Activated CD4-positive, alpha-beta T cell treated with anti-CD3 and anti-CD28 coated beads for 36 hours (primary cell): ENCODE data around the gene ASZ1. TPM values are rescaled to one million over a fixed set of nuclear protein-coding genes. Genes with fewer than 3 reads are reported as not detected.
"Not testable (repeated sequence)": the region's sequence is repeated elsewhere in the genome, so short reads cannot be mapped to it uniquely, and the experiment has no call there.

ENCODE experiments used
- ATAC-seq: fragments of 200-7000 bp; cut with Tn5 transposase; one replicate; pipeline ENCODE4 v1.10.0; 2021; ENCODE audit warnings: mild to moderate bottlenecking, moderate library complexity
- CTCF ChIA-PET: fragments of 350-600 bp; sonication (Branson Sonifier 250); formaldehyde crosslinking; loops from one replicate; lab custom pipeline; 2021; ENCODE audit warnings: antibody characterized with exemption; lab: Charles Lee
- POLR2A ChIA-PET: fragments of 350-600 bp; sonication (Branson Sonifier 250); formaldehyde crosslinking; loops from one replicate; lab custom pipeline; 2021; ENCODE audit warnings: antibody characterized with exemption, inconsistent platforms; lab: Charles Lee
- DNase-seq: peaks from one replicate; pipeline ENCODE4 v3.0.0-alpha.2; 2020
- H3K27ac Mint-ChIP-seq: one replicate; pipeline ENCODE4 v1.8.0; 2021; ENCODE audit warnings: mixed read lengths
- H3K27me3 Mint-ChIP-seq: one replicate; pipeline ENCODE4 v1.8.0; 2021; ENCODE audit warnings: mixed read lengths
- H3K36me3 Mint-ChIP-seq: one replicate; pipeline ENCODE4 v1.8.0; 2021; ENCODE audit warnings: low read depth, mixed read lengths
- H3K4me1 Mint-ChIP-seq: one replicate; pipeline ENCODE4 v1.8.0; 2021; ENCODE audit warnings: mixed read lengths
- H3K4me3 Mint-ChIP-seq: one replicate; pipeline ENCODE4 v1.8.0; 2021; ENCODE audit warnings: mild to moderate bottlenecking, moderate library complexity, mixed read lengths
- H3K9me3 Mint-ChIP-seq: one replicate; pipeline ENCODE4 v1.8.0; 2021; ENCODE audit warnings: low read depth, mixed read lengths
- intact Hi-C, 2 experiments: fragments of 100-400 bp; cut with DNase I in 1 of 2; cut with micrococcal nuclease in 1 of 2; formaldehyde crosslinking; loops; one replicate each; pipeline versions ENCODE4 v1.14.2 to v1.15.1; 2022 to 2024; cut with DNase I, micrococcal nuclease
- total RNA-seq, 2 experiments: library from RNA; stranded (reverse); gene quantifications; one replicate each; pipeline ENCODE4 v1.2.3, GENCODE V29; 2021

ASZ1 gene, protein sequence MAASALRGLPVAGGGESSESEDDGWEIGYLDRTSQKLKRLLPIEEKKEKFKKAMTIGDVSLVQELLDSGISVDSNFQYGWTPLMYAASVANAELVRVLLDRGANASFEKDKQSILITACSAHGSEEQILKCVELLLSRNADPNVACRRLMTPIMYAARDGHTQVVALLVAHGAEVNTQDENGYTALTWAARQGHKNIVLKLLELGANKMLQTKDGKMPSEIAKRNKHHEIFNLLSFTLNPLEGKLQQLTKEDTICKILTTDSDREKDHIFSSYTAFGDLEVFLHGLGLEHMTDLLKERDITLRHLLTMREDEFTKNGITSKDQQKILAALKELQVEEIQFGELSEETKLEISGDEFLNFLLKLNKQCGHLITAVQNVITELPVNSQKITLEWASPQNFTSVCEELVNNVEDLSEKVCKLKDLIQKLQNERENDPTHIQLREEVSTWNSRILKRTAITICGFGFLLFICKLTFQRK
- not detected for total RNA-seq

- DNase-seq (no peak), ATAC-seq (no peak)
- ChIA-PET CTCF (no interaction called here), POLR2A (no interaction called here)
- H3K27ac Mint-ChIP-seq, result no peak within 1 kb of the TSS
- intact Hi-C loops, result no loop called here
- peaks cover 5% of the 10 kb centered on the region for H3K27me3 Mint-ChIP-seq
- peaks cover 2% of the 10 kb centered on the region for H3K9me3 Mint-ChIP-seq
- H3K4me3 Mint-ChIP-seq, result no peak within 1 kb of the TSS
- H3K36me3 Mint-ChIP-seq, result no peaks in the 10 kb centered on the region
- no peaks in the 10 kb centered on the region for H3K4me1 Mint-ChIP-seq
Measured at GRCh38 chr7:117427258-117427701, at the start of gene ASZ1. Gene ASZ1 (minus strand): TSS chr7:117427493. CDS start chr7:117427460, 33 bp downstream.

- intact Hi-C loops, result no loop called here
- ATAC-seq (no peak), DNase-seq (no peak)
- Mint-ChIP-seq H3K4me3 (no peak overlapping the region), H3K36me3 (no peaks in the 10 kb centered on the region), H3K27me3 (peaks cover 28% of the 10 kb centered on the region), H3K9me3 (no peaks in the 10 kb centered on the region), H3K4me1 (no peaks in the 10 kb centered on the region), H3K27ac (no peak overlapping the region)
- CTCF ChIA-PET, result interaction anchor here (1.0 kb wide), 1 partner anchor 44 kb away, joined by 3 read pairs; no protein-coding TSS in a partner anchor
- POLR2A ChIA-PET, result no interaction called here
Measured at GRCh38 chr7:117476557-117477215, 49.4 kb upstream of the ASZ1 start.

- CTCF ChIA-PET, result no interaction called here
- POLR2A ChIA-PET, result no interaction called here
- Mint-ChIP-seq H3K27me3 (peaks cover 3% of the 10 kb centered on the region), H3K4me1 (no peaks in the 10 kb centered on the region), H3K27ac (no peak overlapping the region), H3K9me3 (no peaks in the 10 kb centered on the region), H3K36me3 (no peaks in the 10 kb centered on the region), H3K4me3 (no peak overlapping the region)
- intact Hi-C loops, result no loop called here
- no peak for DNase-seq
- no peak for ATAC-seq
Measured at GRCh38 chr7:117472335-117472734, 45.0 kb upstream of the ASZ1 start.

DNA sequence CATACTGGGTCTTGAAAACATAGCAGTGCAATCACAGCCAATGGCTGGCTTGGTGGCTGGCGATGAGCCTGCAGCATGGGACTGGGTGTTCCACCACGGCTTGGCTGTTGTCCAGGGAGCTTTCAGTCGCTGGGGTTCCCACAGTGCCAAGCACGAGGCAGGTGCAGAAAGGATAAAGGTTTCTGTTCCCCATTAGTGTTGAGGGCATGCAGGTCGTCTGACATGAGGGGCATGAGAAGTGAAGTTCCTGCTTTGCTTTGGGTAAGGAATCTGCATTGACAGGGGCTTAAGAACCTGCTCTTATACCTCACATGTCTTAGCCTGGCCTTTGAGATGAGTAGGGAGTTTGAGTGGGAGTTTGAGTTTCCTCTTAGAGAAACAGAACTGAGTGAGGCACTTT, 43.5 kb upstream of the ASZ1 start:
- H3K27me3 Mint-ChIP-seq, result peaks cover 1% of the 10 kb centered on the region
- no peak overlapping the region for H3K4me3 Mint-ChIP-seq
- CTCF ChIA-PET, result no interaction called here
- H3K9me3 Mint-ChIP-seq, result no peaks in the 10 kb centered on the region
- H3K27ac Mint-ChIP-seq, result no peak overlapping the region
- POLR2A ChIA-PET, result no interaction called here
- DNase-seq, result no peak
- ATAC-seq, result no peak
- H3K4me1 Mint-ChIP-seq, result no peaks in the 10 kb centered on the region
- intact Hi-C loops, result no loop called here
- H3K36me3 Mint-ChIP-seq, result no peaks in the 10 kb centered on the region

DNA sequence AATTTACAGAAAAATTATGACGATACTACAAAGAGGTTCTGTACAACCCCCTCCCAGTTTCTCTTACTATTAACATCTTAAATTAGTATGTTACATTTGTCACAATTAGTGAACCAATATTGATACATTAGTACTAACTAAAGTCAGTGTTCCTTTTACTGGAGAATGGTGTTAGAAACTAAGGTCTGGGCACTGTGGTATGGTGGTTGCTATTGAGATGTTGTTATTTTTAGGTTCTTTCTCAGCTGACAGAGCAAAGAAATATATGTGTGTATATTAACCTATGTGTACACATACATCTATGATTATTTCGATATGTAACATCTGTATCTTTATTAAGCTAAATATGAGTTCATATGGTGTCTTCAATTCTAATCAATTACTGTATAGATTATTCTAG, 40.9 kb upstream of the ASZ1 start:
- ATAC-seq (no peak), DNase-seq (no peak)
- peaks cover 1% of the 10 kb centered on the region for H3K27me3 Mint-ChIP-seq
- no peak overlapping the region for H3K4me3 Mint-ChIP-seq
- ChIA-PET POLR2A (no interaction called here), CTCF (no interaction called here)
- H3K4me1 Mint-ChIP-seq, result no peaks in the 10 kb centered on the region
- H3K27ac Mint-ChIP-seq, result no peak overlapping the region
- intact Hi-C loops, result no loop called here
- H3K9me3 Mint-ChIP-seq, result no peaks in the 10 kb centered on the region
- no peaks in the 10 kb centered on the region for H3K36me3 Mint-ChIP-seq

- CTCF ChIA-PET, DNase-seq, H3K27ac Mint-ChIP-seq, H3K9me3 Mint-ChIP-seq, H3K4me1 Mint-ChIP-seq, ATAC-seq, H3K4me3 Mint-ChIP-seq, intact Hi-C loops, POLR2A ChIA-PET, H3K27me3 Mint-ChIP-seq, H3K36me3 Mint-ChIP-seq: not testable (repeated sequence)
Measured at GRCh38 chr7:117460815-117461214, 33.5 kb upstream of the ASZ1 start.

DNA sequence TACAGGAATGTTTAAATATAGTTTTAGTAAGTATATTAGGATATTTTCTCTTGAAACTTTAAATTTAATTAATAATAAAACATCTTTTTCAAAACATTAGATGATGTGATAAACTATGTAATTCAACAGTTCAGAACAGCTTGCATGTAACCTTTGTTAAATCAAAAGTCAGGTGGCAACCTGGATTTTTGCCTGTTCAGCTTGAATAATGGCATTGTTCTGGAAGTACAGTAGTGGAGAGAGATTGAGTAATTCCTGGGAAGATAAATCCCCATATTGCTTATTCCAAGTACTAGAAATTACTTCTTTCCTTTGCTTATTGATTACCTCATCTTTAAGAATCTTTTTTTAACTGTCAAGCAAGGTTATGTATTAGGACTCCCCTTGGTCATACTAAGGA, 32.4 kb upstream of the ASZ1 start:
- no peak for DNase-seq
- Mint-ChIP-seq H3K4me3 (no peak overlapping the region), H3K27ac (no peak overlapping the region), H3K4me1 (no peaks in the 10 kb centered on the region), H3K27me3 (no peaks in the 10 kb centered on the region), H3K9me3 (peaks cover 1% of the 10 kb centered on the region), H3K36me3 (no peaks in the 10 kb centered on the region)
- CTCF ChIA-PET, result interaction anchor here (0.9 to 1.6 kb wide), 4 partner anchors 15 to 256 kb away, joined by 3 to 5 read pairs (median 3); no protein-coding TSS in a partner anchor
- POLR2A ChIA-PET, result no interaction called here
- ATAC-seq, result no peak
- intact Hi-C loops, result loop anchor here in 1 of 2 experiments (1.0 kb wide), 2 partner anchors 257 to 694 kb away; no protein-coding TSS in a partner anchor

DNA sequence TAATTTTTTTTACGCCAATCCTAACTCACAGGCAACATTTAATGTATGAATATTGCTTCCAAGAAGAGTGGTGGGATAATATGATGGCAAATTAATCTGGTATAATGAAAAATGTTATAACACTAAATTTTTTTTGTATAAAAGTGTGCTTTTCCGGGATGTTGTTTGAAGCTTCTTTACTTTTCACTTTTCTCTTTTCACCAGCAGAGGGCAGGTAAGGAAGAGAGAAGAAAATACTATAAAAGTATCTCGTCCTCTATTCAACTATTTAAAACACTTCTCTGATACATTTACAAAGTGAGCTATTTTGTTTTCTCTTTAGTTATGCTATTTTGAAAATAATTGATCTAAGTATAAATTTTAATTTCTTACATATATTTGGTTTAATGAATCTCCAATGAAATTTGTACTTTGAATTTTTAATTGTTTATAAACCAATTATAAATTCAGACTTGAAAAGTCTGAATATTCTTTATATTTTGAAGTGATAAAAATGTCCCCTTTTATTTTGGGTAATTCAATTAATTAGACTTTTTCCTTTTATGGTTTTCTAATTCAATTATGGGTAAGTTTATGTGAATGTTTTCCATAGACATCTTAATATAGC, 31.8 kb upstream of the ASZ1 start:
- Mint-ChIP-seq H3K4me1 (no peaks in the 10 kb centered on the region), H3K36me3 (no peaks in the 10 kb centered on the region), H3K27me3 (no peaks in the 10 kb centered on the region), H3K4me3 (no peak overlapping the region), H3K9me3 (peaks cover 1% of the 10 kb centered on the region), H3K27ac (no peak overlapping the region)
- no peak for DNase-seq
- CTCF ChIA-PET, result interaction anchor here (0.6 to 1.6 kb wide), 3 partner anchors 15 to 694 kb away, joined by 3 to 5 read pairs (median 3); no protein-coding TSS in a partner anchor
- intact Hi-C loops, result loop anchor here in 1 of 2 experiments (1.0 kb wide), 2 partner anchors 257 to 694 kb away; no protein-coding TSS in a partner anchor
- POLR2A ChIA-PET, result no interaction called here
- no peak for ATAC-seq

GRCh38 chr7:117448655-117449054, 21.4 kb upstream of the ASZ1 start:
- no peak overlapping the region for H3K27ac Mint-ChIP-seq
- H3K4me3 Mint-ChIP-seq, result no peak overlapping the region
- H3K36me3 Mint-ChIP-seq, result no peaks in the 10 kb centered on the region
- POLR2A ChIA-PET, result no interaction called here
- H3K9me3 Mint-ChIP-seq, result peaks cover 12% of the 10 kb centered on the region
- ATAC-seq, result no peak
- CTCF ChIA-PET, result no interaction called here
- DNase-seq, result no peak
- H3K4me1 Mint-ChIP-seq, result no peaks in the 10 kb centered on the region
- intact Hi-C loops, result no loop called here
- H3K27me3 Mint-ChIP-seq, result no peaks in the 10 kb centered on the region

- H3K27me3 Mint-ChIP-seq, result no peaks in the 10 kb centered on the region
- no peaks in the 10 kb centered on the region for H3K4me1 Mint-ChIP-seq
- H3K9me3 Mint-ChIP-seq, result peaks cover 12% of the 10 kb centered on the region
- CTCF ChIA-PET, result no interaction called here
- no peak overlapping the region for H3K27ac Mint-ChIP-seq
- ATAC-seq (no peak), DNase-seq (no peak)
- no peak overlapping the region for H3K4me3 Mint-ChIP-seq
- no peaks in the 10 kb centered on the region for H3K36me3 Mint-ChIP-seq
- POLR2A ChIA-PET, result no interaction called here
- intact Hi-C loops, result no loop called here
Measured at GRCh38 chr7:117446220-117446815, 19.0 kb upstream of the ASZ1 start.

DNA sequence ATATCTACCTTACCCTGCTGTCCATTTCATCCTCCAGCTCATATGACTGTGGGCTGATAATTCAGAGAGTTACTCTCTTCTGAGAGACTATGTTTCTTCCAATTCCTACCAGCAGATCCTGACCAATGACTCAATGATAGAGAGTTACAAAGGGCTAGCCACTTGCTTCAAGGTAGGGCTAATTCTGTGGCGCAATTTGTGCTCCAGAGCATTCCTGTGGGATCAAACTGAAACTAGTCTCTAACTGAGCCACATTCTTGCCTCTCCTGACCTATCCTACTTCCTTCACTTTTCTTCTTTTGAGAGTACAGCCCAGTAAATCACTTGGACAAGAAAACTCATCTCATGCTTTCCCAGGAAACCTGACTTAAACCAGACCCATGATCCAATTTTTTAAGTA, 17.9 kb upstream of the ASZ1 start:
- POLR2A ChIA-PET, result no interaction called here
- CTCF ChIA-PET, result no interaction called here
- ATAC-seq (no peak), DNase-seq (no peak)
- intact Hi-C loops, result no loop called here
- Mint-ChIP-seq H3K27me3 (no peaks in the 10 kb centered on the region), H3K4me1 (no peaks in the 10 kb centered on the region), H3K36me3 (no peaks in the 10 kb centered on the region), H3K27ac (no peak overlapping the region), H3K4me3 (no peak overlapping the region), H3K9me3 (peaks cover 12% of the 10 kb centered on the region)
